Astrocyte (in vitro differentiated cells and primary cell): Measurements from ENCODE around the gene MRPL40. TPM values are rescaled to one million over a fixed set of nuclear protein-coding genes. Genes with fewer than 3 reads are reported as not detected.

Experiments
- DNase-seq: peaks from one replicate; pipeline ENCODE4 v3.0.0-alpha.2; 2010; ENCODE audit warnings: low read depth
- FAIRE-seq: peaks from 2 replicates; lab custom pipeline; 2011; peaks lifted over from hg19 to GRCh38; lab: Jason Lieb, UNC
- H2AFZ ChIP-seq: 2 replicates; pipeline ENCODE4 v1.6.0; 2012; ENCODE audit warnings: low read depth, low read length, inconsistent platforms
- H3K27ac ChIP-seq: 2 replicates; pipeline ENCODE4 v1.5.1; 2011; ENCODE audit warnings: low read depth, low read length, inconsistent platforms
- H3K27me3 ChIP-seq: 2 replicates; pipeline ENCODE4 v1.6.0; 2011; ENCODE audit warnings: low read length, inconsistent platforms; ENCODE audit not compliant: insufficient read depth
- H3K36me3 ChIP-seq: 2 replicates; pipeline ENCODE4 v1.5.1; 2011; ENCODE audit warnings: low read length, inconsistent platforms; ENCODE audit not compliant: insufficient read depth
- H3K4me1 ChIP-seq: 2 replicates; pipeline ENCODE4 v1.5.1; 2011; ENCODE audit warnings: low read length, inconsistent platforms; ENCODE audit not compliant: insufficient read depth
- H3K4me2 ChIP-seq: 2 replicates; pipeline ENCODE4 v1.6.0; 2012; ENCODE audit warnings: low read length, inconsistent platforms
- H3K4me3 ChIP-seq: 2 replicates; pipeline ENCODE4 v1.5.1; 2011; ENCODE audit warnings: low read depth, mild to moderate bottlenecking, low read length, inconsistent platforms; ENCODE audit not compliant: insufficient read depth
- H3K79me2 ChIP-seq: 2 replicates; pipeline ENCODE4 v1.6.0; 2012; ENCODE audit warnings: mild to moderate bottlenecking, low read length, inconsistent platforms; ENCODE audit not compliant: insufficient read depth
- H3K9ac ChIP-seq: 2 replicates; pipeline ENCODE4 v1.6.0; 2012; ENCODE audit warnings: mild to moderate bottlenecking, low read length, inconsistent platforms
- H3K9me3 ChIP-seq: 2 replicates; pipeline ENCODE4 v1.5.1; 2012; ENCODE audit warnings: low read depth, mild to moderate bottlenecking, low read length, inconsistent platforms; ENCODE audit not compliant: insufficient read depth
- H4K20me1 ChIP-seq: 2 replicates; pipeline ENCODE4 v1.6.0; 2012; ENCODE audit warnings: low read length, inconsistent platforms; ENCODE audit not compliant: insufficient read depth
- H3K27ac Mint-ChIP-seq: one replicate; pipeline ENCODE4 v1.8.0; 2021; ENCODE audit warnings: mild to moderate bottlenecking, mixed read lengths; ENCODE audit not compliant: unreplicated experiment
- H3K27me3 Mint-ChIP-seq: one replicate; pipeline ENCODE4 v1.8.0; 2021; ENCODE audit warnings: low read depth, mixed read lengths; ENCODE audit not compliant: unreplicated experiment
- H3K36me3 Mint-ChIP-seq: one replicate; pipeline ENCODE4 v1.8.0; 2021; ENCODE audit warnings: low read depth, mixed read lengths; ENCODE audit not compliant: unreplicated experiment
- H3K4me1 Mint-ChIP-seq: one replicate; pipeline ENCODE4 v1.8.0; 2021; ENCODE audit warnings: low read depth, mixed read lengths; ENCODE audit not compliant: unreplicated experiment
- H3K4me3 Mint-ChIP-seq: one replicate; pipeline ENCODE4 v1.8.0; 2021; ENCODE audit warnings: mild to moderate bottlenecking, moderate library complexity, mixed read lengths; ENCODE audit not compliant: unreplicated experiment
- H3K9me3 Mint-ChIP-seq: one replicate; pipeline ENCODE4 v1.8.0; 2021; ENCODE audit warnings: mild to moderate bottlenecking, mixed read lengths; ENCODE audit not compliant: unreplicated experiment
- CTCF ChIP-seq: IDR thresholded peaks from 2 replicates; pipeline ENCODE4 v1.5.1; 2011; ENCODE audit warnings: low read depth, mild to moderate bottlenecking, inconsistent platforms, low read length, moderate library complexity; ENCODE audit not compliant: insufficient read depth
- EZH2 ChIP-seq: IDR thresholded peaks from 2 replicates; pipeline ENCODE4 v1.6.1; 2012; ENCODE audit warnings: mild to moderate bottlenecking, low read length, inconsistent platforms; ENCODE audit not compliant: insufficient read depth
- total RNA-seq: library from RNA; stranded (reverse); gene quantifications from 2 replicates; pipeline ENCODE4 v1.2.1, GENCODE V29; 2021

The MRPL40 gene
- total RNA-seq, 1 donor from 2014 or later, result 34.7 TPM

- no peak overlapping the region for H3K4me3 Mint-ChIP-seq
- Histone ChIP-seq H3K9me3 (no peaks in the 10 kb centered on the region), H3K79me2 (no peaks in the 10 kb centered on the region), H3K4me2 (no peak overlapping the region), H4K20me1 (no peaks in the 10 kb centered on the region), H3K4me1 (no peaks in the 10 kb centered on the region), H2AFZ (no peak overlapping the region), H3K9ac (no peak overlapping the region), H3K27ac (no peak overlapping the region), H3K36me3 (peaks cover 47% of the 10 kb centered on the region), H3K27me3 (no peaks in the 10 kb centered on the region), H3K4me3 (no peak overlapping the region)
- H3K4me1 Mint-ChIP-seq, result no peaks in the 10 kb centered on the region
- TF ChIP-seq CTCF, result no peak
- no peak for TF ChIP-seq EZH2
- H3K27ac Mint-ChIP-seq, result no peak overlapping the region
- no peaks in the 10 kb centered on the region for H3K27me3 Mint-ChIP-seq
- H3K36me3 Mint-ChIP-seq, result peaks cover 19% of the 10 kb centered on the region
- DNase-seq (no peak), FAIRE-seq (no peak)
- no peaks in the 10 kb centered on the region for H3K9me3 Mint-ChIP-seq
Measured at GRCh38 chr22:19385221-19385906, 47.0 kb upstream of the MRPL40 start.

- Mint-ChIP-seq H3K4me1 (no peaks in the 10 kb centered on the region), H3K4me3 (no peak overlapping the region), H3K9me3 (no peaks in the 10 kb centered on the region), H3K27ac (no peak overlapping the region), H3K36me3 (peaks cover 21% of the 10 kb centered on the region), H3K27me3 (no peaks in the 10 kb centered on the region)
- Histone ChIP-seq H2AFZ (no peak overlapping the region), H3K4me1 (no peaks in the 10 kb centered on the region), H3K9ac (no peak overlapping the region), H3K9me3 (no peaks in the 10 kb centered on the region), H4K20me1 (no peaks in the 10 kb centered on the region), H3K4me3 (no peak overlapping the region), H3K36me3 (peaks cover 50% of the 10 kb centered on the region), H3K4me2 (no peak overlapping the region), H3K27me3 (no peaks in the 10 kb centered on the region), H3K79me2 (no peaks in the 10 kb centered on the region), H3K27ac (no peak overlapping the region)
- no peak for TF ChIP-seq EZH2
- no peak for TF ChIP-seq CTCF
- FAIRE-seq (no peak), DNase-seq (no peak)
Measured at GRCh38 chr22:19386248-19386647, 46.1 kb upstream of the MRPL40 start.

DNA sequence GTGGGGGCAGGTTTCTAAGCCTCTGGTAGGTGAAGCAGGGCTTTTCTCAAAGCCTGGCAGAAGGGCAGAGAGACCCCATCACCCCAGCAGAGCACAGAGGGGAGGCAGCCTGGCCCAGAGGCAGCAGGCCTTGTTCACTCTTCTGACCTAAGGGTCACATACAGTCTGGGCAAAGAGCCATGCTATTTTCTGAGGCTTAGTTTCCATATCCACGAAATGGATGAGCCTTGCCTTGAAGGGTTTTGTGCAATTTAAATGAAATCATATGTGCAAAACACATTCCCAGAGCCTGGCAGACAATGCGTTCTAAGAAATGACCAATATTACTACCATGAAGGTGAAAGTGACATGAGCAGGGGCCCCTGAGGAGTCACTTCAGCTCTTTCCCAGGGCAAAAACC, 45.3 kb upstream of the MRPL40 start:
- Histone ChIP-seq H4K20me1 (peaks cover under 1% of the 10 kb centered on the region), H3K4me3 (no peak overlapping the region), H3K4me1 (no peaks in the 10 kb centered on the region), H3K27me3 (no peaks in the 10 kb centered on the region), H3K9ac (no peak overlapping the region), H3K79me2 (no peaks in the 10 kb centered on the region), H2AFZ (no peak overlapping the region), H3K27ac (no peak overlapping the region), H3K9me3 (no peaks in the 10 kb centered on the region), H3K36me3 (peaks cover 52% of the 10 kb centered on the region), H3K4me2 (no peak overlapping the region)
- peaks cover 21% of the 10 kb centered on the region for H3K36me3 Mint-ChIP-seq
- H3K4me3 Mint-ChIP-seq, result no peak overlapping the region
- no peaks in the 10 kb centered on the region for H3K4me1 Mint-ChIP-seq
- no peak for FAIRE-seq
- H3K27me3 Mint-ChIP-seq, result no peaks in the 10 kb centered on the region
- H3K27ac Mint-ChIP-seq, result no peak overlapping the region
- no peak for TF ChIP-seq CTCF
- TF ChIP-seq EZH2, result no peak
- no peak for DNase-seq
- no peaks in the 10 kb centered on the region for H3K9me3 Mint-ChIP-seq
